Measurements from ENCODE around the gene ZNF70. TPM values are rescaled to one million over a fixed set of nuclear protein-coding genes. Genes with fewer than 3 reads are reported as not detected.

The ZNF70 gene
- total and polyA plus RNA-seq, 2 of the 13 experiments (the other 11 are each of a cell fraction or from before 2014, with no cell fraction given): 0.62 to 3.6 TPM

GRCh38 chr22:23774114-23774921 lies 23.4 kb upstream of the ZNF70 start (continued):
- TF ChIP-seq ATF6 (CRISPR knock-in tag; conservative IDR thresholded peaks at IDR 0.05): no peak
- TF ChIP-seq ZNF225 (CRISPR knock-in tag; IDR thresholded peaks at IDR 0.05): no peak
- peak; percentile 84 for TF ChIP-seq MAX (IDR thresholded peaks at IDR 0.05)
- TF ChIP-seq TBX3 (IDR thresholded peaks at IDR 0.05; ENCODE audit: borderline replicate concordance): peak; percentile 69; the same call in 1 of the 2 replicates
- no peak; the same call in 1 of the 2 replicates for TF ChIP-seq ZNF263 (CRISPR knock-in tag; IDR thresholded peaks at IDR 0.05)
- no peak for TF ChIP-seq ZNF564 (CRISPR knock-in tag; IDR thresholded peaks at IDR 0.05)
- TF ChIP-seq MAFG (CRISPR knock-in tag; IDR thresholded peaks at IDR 0.05): no peak
- no peak for TF ChIP-seq SRSF4 (IDR thresholded peaks at IDR 0.05; ENCODE audit: low read depth, low read length, poor library complexity, severe bottlenecking)
- no peak for TF ChIP-seq GABPB1 (CRISPR knock-in tag; IDR thresholded peaks at IDR 0.05)
- TF ChIP-seq RFXANK (CRISPR knock-in tag; IDR thresholded peaks at IDR 0.05): no peak
- peak; percentile 40; the same call in 1 of the 2 replicates for TF ChIP-seq MED13 (CRISPR knock-in tag; IDR thresholded peaks at IDR 0.05)
- no peak for TF ChIP-seq ZNF496 (CRISPR knock-in tag; IDR thresholded peaks at IDR 0.05; ENCODE audit: insufficient replicate concordance)
- TF ChIP-seq TBX2 (CRISPR knock-in tag; IDR thresholded peaks at IDR 0.05; ENCODE audit: borderline replicate concordance): peak; percentile 96
- TF ChIP-seq ZBTB26 (CRISPR knock-in tag; IDR thresholded peaks at IDR 0.05; ENCODE audit: borderline replicate concordance): peak; percentile 60; the same call in 1 of the 2 replicates
- TF ChIP-seq ZNF12 (CRISPR knock-in tag; IDR thresholded peaks at IDR 0.05): no peak
- no peak; the same call in none of the 2 replicates for TF ChIP-seq ZNF121 (CRISPR knock-in tag; IDR thresholded peaks at IDR 0.05)
- no peak for TF ChIP-seq FOXK2 (IDR thresholded peaks at IDR 0.05)
- peak; percentile 79; the same call in 1 of the 2 replicates for TF ChIP-seq REPIN1 (CRISPR knock-in tag; IDR thresholded peaks at IDR 0.05; ENCODE audit: borderline replicate concordance, low read depth)
- TF ChIP-seq ZNF33A (CRISPR knock-in tag; IDR thresholded peaks at IDR 0.05; ENCODE audit: borderline replicate concordance): no peak
- TF ChIP-seq REXO4 (CRISPR knock-in tag; IDR thresholded peaks at IDR 0.05; ENCODE audit: borderline replicate concordance): no peak
- TF ChIP-seq ARID5B (CRISPR knock-in tag; IDR thresholded peaks at IDR 0.05): peak; percentile 88
- no peak for TF ChIP-seq SRSF1 (optimal IDR thresholded peaks at IDR 0.05; ENCODE audit: low read depth, low read length)
